NB4 (cell line): ENCODE measurements around the gene MYLK.
"Not testable (repeated sequence)": the region's sequence is repeated elsewhere in the genome, so short reads cannot be mapped to it uniquely, and the experiment has no call there.

ENCODE experiments used
- TF ChIP-seq, protein P1 (sequence below): IDR thresholded peaks from one replicate; pipeline ENCODE4 v1.5.1; 2012; ENCODE audit warnings: low read depth, low read length
- TF ChIP-seq, protein P2 (sequence below): IDR thresholded peaks from 2 replicates; pipeline ENCODE4 v1.6.1; 2011; ENCODE audit warnings: low read depth, low read length

- TF ChIP-seq, protein P1, sequence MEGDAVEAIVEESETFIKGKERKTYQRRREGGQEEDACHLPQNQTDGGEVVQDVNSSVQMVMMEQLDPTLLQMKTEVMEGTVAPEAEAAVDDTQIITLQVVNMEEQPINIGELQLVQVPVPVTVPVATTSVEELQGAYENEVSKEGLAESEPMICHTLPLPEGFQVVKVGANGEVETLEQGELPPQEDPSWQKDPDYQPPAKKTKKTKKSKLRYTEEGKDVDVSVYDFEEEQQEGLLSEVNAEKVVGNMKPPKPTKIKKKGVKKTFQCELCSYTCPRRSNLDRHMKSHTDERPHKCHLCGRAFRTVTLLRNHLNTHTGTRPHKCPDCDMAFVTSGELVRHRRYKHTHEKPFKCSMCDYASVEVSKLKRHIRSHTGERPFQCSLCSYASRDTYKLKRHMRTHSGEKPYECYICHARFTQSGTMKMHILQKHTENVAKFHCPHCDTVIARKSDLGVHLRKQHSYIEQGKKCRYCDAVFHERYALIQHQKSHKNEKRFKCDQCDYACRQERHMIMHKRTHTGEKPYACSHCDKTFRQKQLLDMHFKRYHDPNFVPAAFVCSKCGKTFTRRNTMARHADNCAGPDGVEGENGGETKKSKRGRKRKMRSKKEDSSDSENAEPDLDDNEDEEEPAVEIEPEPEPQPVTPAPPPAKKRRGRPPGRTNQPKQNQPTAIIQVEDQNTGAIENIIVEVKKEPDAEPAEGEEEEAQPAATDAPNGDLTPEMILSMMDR: not testable (repeated sequence)
- TF ChIP-seq, protein P2, sequence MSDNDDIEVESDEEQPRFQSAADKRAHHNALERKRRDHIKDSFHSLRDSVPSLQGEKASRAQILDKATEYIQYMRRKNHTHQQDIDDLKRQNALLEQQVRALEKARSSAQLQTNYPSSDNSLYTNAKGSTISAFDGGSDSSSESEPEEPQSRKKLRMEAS: not testable (repeated sequence)
Measured at GRCh38 chr3:123721095-123721689, 162.9 kb downstream of the MYLK start.
